GM23338 (cell line): ENCODE measurements around the gene BOK.

Experiments used
- TF ChIP-seq, protein P1 (sequence below), 2 experiments: fragments of 200-600 bp in 1 of 2; sonication (generic) in 1 of 2; conservative IDR thresholded peaks; 2 replicates each; pipeline versions ENCODE4 v1.5.1 to v1.6.1; 2016 to 2017; ENCODE audit warnings: antibody characterized with exemption in 2 of 2, low read depth in 2 of 2, mild to moderate bottlenecking in 2 of 2, moderate library complexity in 1 of 2
- TF ChIP-seq, protein P2 (sequence below): IDR thresholded peaks from one replicate; pipeline ENCODE4 v1.6.1; 2018; ENCODE audit warnings: antibody characterized with exemption; ENCODE audit not compliant: unreplicated experiment

DNA sequence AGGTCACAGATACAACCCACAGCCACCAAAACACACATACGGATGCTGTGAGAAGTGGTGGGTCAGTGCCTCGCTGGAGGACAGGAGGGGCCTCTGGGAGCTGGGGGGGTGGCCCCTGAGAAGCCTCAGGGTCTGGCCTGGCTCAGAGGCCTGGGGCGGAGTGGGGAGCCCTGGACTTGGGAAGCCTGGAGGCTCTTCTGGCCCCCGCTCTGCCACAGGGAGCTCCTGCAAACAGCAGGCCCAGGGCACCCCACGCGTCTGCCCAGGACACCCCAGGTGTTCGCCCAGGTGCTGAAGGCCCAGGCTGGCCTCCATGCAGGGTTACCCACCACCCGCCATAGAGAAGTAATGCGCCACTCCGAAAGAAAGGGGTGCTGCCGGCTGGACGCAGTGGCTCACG, 52.5 kb downstream of the BOK start:
- TF ChIP-seq, protein P1, sequence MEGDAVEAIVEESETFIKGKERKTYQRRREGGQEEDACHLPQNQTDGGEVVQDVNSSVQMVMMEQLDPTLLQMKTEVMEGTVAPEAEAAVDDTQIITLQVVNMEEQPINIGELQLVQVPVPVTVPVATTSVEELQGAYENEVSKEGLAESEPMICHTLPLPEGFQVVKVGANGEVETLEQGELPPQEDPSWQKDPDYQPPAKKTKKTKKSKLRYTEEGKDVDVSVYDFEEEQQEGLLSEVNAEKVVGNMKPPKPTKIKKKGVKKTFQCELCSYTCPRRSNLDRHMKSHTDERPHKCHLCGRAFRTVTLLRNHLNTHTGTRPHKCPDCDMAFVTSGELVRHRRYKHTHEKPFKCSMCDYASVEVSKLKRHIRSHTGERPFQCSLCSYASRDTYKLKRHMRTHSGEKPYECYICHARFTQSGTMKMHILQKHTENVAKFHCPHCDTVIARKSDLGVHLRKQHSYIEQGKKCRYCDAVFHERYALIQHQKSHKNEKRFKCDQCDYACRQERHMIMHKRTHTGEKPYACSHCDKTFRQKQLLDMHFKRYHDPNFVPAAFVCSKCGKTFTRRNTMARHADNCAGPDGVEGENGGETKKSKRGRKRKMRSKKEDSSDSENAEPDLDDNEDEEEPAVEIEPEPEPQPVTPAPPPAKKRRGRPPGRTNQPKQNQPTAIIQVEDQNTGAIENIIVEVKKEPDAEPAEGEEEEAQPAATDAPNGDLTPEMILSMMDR (conservative IDR thresholded peaks at IDR 0.05; ENCODE audit: low read depth in 2 of 2) = no peak
- TF ChIP-seq, protein P2, sequence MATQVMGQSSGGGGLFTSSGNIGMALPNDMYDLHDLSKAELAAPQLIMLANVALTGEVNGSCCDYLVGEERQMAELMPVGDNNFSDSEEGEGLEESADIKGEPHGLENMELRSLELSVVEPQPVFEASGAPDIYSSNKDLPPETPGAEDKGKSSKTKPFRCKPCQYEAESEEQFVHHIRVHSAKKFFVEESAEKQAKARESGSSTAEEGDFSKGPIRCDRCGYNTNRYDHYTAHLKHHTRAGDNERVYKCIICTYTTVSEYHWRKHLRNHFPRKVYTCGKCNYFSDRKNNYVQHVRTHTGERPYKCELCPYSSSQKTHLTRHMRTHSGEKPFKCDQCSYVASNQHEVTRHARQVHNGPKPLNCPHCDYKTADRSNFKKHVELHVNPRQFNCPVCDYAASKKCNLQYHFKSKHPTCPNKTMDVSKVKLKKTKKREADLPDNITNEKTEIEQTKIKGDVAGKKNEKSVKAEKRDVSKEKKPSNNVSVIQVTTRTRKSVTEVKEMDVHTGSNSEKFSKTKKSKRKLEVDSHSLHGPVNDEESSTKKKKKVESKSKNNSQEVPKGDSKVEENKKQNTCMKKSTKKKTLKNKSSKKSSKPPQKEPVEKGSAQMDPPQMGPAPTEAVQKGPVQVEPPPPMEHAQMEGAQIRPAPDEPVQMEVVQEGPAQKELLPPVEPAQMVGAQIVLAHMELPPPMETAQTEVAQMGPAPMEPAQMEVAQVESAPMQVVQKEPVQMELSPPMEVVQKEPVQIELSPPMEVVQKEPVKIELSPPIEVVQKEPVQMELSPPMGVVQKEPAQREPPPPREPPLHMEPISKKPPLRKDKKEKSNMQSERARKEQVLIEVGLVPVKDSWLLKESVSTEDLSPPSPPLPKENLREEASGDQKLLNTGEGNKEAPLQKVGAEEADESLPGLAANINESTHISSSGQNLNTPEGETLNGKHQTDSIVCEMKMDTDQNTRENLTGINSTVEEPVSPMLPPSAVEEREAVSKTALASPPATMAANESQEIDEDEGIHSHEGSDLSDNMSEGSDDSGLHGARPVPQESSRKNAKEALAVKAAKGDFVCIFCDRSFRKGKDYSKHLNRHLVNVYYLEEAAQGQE = no peak
